GM18499 (cell line): Measurements from ENCODE around the gene STUB1.

Experiments used
- ATAC-seq: cut with Tn5 transposase; IDR thresholded peaks from one replicate; pipeline ENCODE4 v1.9.1; 2021; ENCODE audit warnings: moderate number of reproducible peaks; ENCODE audit not compliant: insufficient read depth, unreplicated experiment

Gene STUB1

GRCh38 chr16:643050-643368, 37.2 kb upstream of the STUB1 start:
- no peak for ATAC-seq

- no peak for ATAC-seq
These were observed 35.7 kb upstream of the STUB1 start for GRCh38 chr16:644556-644955.

GRCh38 chr16:645852-646678, 34.1 kb upstream of the STUB1 start:
- no peak for ATAC-seq

DNA sequence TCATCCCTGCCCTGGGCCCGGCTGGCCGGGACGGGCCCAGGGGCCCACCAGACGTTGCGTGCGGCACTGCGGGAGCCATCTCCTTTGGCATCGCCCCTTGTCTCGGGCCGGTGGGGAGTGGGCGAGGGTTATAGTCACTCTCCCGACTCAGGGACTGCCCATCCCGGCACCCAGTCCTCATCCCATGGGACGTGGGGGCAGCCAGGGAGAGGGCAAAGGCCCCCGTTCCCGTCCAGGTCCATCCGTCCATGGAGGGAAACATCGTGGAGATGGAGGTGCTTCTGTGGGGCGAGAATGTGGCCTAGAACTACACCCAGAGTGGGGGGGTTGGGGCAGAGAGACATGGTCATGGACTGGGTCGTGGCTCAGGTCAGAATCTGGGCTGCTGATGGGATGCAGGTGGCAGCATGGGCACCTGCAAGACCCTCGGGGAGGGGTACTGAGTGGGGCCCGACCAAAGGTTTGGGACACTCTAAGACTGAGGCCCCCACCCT, 33.5 kb upstream of the STUB1 start:
- no peak for ATAC-seq

DNA sequence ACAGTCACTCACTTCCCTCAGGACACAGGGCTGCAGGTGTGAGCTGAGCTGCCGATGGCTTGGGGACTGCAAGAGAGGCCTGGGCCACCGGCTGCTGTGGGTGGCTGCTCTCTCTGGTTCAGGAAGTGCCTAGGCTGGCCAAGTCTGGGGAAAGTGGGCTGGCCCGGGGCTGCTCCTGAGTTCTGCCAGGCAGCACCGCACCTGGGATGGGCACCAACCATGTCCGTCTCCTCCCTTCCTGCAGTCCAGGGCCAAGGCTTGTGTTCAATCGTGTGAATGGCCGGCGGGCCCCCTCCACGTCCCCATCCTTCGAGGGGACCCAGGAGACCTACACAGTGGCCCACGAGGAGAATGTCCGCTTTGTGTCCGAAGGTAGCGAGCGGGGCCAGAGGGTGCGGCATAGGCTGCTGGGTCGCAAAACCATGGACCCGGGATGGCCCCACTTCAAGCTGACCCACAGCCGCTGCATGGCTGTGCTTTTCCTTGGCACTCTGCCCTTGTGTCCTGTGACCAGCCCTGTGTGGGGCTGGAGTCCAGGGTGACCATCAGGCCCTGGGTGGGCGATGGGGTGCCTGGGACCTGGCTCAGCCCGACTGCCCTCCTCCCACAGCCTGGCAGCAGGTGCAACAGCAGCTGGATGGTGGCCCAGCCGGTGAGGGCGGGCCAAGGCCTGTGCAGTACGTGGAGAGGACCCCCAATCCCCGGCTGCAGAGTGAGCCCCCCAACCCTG, 32.9 kb upstream of the STUB1 start:
- no peak for ATAC-seq

DNA sequence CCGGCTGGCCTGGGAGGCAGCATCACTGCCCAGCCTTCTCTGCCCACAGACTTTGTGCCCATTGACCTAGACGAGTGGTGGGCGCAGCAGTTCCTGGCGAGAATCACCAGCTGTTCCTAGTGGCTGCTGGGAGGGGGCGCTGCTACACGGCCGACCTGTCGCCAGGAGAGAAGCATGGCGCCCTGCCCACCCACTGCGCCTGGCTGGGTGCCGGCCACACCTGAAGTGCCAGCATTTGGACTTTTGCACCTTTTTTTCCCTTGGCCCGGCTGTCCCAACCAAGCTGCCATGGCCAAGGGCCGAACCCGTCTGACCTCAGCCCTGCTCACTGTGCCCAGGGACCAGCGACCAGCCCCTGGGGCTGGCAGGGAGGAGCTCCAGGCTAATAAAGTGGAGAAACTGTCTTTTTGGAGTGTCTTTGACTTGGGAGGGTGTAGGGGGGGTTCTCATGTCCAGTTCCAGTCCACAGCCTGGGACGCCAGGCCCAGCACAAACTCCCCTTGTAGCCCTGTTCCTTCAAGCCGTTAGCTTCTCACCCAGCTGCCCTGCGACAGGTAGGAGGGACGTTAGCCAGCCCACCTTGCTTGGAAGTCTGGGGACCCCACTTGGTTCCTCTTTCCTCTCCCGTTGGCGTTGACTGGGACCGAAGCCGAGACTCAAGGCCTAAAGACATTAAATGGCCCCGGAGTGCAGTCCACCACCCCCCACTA, 32.0 kb upstream of the STUB1 start:
- ATAC-seq: no peak

- peak; percentile 39 for ATAC-seq
These were observed 31.2 kb upstream of the STUB1 start, which contains the start of gene WDR90 for GRCh38 chr16:648781-649589. Gene WDR90 (plus strand): TSS chr16:649365. CDS start chr16:649417, 52 bp downstream.

- no peak for ATAC-seq
These were observed 30.6 kb upstream of the STUB1 start for GRCh38 chr16:649631-650030.

DNA sequence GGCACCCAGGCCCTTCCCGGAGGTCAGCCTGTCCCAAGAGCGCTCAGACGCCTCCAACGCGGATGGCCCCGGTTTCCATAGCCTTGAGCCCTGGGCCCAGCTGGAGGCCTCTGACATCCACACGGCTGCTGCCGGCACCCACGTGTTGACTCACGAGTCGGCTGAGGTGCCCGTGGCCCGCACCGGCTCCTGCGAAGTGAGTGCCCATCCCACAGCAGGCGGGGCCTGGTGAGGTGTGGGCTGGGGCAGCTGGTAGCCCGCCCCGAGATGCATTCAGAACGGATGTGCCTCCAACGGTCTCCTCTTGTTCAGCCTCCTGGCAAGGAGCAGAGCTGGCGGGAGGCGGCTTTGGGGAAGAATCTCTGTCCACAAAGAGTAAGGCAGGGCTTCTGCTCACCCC, 28.4 kb upstream of the STUB1 start:
- ATAC-seq: no peak

DNA sequence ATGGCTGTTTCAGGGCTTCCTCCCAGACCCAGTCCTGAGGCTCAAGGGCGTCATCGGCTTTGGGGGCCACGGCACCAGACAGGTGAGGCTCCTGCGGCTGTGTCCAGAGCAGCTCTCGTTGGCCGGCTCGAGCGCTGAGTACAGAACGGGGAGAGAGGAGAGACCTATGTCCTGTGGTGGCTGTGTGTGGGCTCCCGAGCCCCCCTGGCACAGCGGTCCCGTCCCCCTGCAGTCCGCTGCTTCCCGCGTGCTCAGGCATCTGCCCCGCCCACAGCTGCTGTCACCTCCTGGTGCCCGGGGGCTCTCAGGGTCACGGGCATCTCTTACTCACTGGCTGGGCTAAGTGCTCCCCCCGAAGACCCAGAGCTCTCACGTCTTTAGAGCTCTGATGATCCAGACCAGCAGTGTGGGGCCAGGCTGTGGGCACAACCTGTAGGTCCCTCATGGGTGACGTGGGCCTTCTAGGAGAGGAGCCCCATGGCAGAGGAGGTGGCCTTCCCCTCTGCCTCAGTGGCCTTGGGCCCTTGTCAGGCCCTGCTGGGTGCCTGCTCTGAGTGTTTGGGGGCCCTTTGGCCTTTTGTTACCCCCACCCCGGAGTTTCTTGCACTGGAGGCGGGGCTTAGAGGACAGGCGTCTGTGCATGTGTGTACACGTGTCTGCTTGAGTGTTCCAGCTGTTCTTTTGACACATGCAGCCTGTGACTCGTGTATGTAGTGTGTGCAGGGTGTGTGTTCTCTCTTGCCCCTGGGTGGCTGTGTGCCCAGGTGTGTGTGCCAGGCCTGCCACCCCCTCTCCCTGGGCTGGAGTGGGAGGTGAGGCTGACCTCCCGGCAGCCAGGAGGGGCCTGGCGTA, 27.5 kb upstream of the STUB1 start:
- ATAC-seq: no peak

DNA sequence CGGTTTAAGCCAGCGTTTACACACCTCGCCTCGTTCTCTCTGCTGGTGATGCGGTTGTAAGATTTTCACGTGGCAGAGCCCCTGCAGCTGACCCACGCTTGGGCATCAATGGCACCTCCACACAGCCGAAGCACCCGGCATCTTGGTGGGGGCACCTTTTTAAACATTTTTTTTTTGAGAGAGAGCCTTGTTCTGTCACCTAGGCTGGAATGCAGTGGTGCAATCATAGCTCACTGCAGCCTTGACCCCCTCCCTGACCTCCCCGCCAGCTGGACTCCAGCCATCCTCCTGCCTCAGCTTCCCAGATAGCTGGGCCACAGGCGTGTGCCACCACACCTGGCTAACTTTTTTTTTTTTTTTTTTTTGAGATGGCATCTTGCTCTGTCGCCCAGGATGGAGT, 26.2 kb upstream of the STUB1 start:
- ATAC-seq: no peak

- no peak for ATAC-seq
These were observed 22.7 kb upstream of the STUB1 start for GRCh38 chr16:657487-657886.

DNA sequence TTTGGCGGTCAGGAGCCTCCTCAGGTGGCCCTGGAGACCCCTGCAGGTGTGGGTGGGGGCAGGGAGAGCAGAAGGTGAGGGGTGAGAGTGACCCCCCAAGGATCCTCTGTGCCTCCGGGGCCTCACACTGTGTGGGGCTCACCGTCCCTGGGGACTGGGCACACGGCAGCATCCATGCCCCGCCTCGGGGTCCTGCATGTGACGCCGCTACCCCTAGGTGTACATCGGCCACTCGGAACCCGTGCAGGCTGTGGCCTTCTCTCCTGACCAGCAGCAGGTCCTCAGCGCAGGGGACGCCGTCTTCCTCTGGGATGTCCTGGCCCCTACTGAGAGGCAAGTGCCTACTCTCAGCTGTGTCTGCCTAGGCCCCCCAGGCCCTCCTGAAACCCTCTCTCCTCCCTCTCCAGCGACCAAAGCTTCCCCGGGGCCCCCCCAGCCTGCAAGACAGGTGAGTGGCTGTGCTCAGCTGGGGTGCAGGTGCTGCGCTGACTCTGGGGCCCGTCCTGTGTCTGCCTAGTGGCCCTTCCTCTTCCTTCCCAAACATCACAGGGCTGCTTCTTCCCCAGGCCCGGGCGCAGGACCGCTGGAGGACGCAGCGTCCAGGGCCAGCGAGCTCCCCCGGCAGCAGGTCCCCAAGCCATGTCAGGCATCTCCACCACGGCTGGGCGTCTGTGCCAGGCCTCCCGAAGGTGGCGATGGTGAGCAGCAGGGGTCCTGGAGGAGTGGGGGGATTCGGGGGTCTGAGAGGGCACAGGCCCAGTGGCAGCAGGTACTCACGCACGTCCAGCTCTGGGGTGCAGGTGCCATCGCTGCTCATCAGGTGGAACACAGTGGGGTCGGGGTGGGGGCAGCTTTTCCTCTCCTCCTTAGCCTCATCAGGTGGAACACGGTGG, 21.3 kb upstream of the STUB1 start:
- no peak for ATAC-seq

DNA sequence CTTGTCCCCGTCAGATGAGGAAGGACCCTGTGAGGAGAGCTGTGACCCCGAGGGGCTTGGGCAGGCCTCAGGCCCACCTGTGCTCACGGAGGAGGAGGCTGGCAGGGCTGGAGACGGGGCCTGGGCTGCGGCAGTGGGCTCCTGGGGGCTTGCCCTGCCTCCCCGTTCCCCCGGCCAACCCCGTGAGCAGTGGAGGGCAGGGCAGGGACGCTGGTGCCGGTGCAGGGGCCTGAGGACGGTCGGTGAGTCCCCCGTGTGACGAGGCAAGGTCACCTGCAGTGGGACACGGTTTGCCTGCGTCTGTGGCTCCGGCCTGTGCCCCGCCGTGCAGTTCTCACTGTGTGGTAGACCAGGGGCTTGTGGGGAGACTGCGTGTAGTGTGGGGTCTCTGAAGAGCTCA, 20.6 kb upstream of the STUB1 start:
- ATAC-seq: no peak

DNA sequence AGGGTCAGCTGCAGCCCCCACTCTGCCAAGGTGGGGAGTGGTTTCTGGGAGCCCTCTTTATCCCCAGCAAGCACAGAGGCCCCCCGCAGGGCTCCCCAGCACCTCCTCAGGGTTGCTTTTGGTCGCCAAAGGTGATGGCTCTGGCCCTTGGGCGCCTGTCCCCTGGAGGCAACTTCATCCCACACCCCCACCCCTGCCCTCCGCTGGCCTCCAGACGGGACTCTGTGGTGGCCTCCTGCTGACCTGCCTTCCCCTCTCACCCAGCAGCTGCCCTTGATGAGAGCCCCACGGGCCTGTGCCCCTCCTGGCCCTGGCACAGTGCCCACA, 20.1 kb upstream of the STUB1 start:
- ATAC-seq: no peak

- ATAC-seq: no peak
These were observed 19.6 kb upstream of the STUB1 start for GRCh38 chr16:660459-661183.

- ATAC-seq: no peak
These were observed 18.9 kb upstream of the STUB1 start for GRCh38 chr16:661184-661821.
